H9 (cell line): ENCODE data around the gene NACC2. TPM values are rescaled to one million over a fixed set of nuclear protein-coding genes. Genes with fewer than 3 reads are reported as not detected.

Experiments used
- DNase-seq: peaks from one replicate; pipeline ENCODE4 v3.0.0-alpha.2; 2017
- H2AFZ ChIP-seq: one replicate; pipeline ENCODE4 v1.6.1; 2013; ENCODE audit warnings: mild to moderate bottlenecking, low read length, control low read depth, moderate library complexity
- H2AK5ac ChIP-seq: 2 replicates; pipeline ENCODE4 v1.6.1; 2013; ENCODE audit warnings: low read length, control low read depth, mixed read lengths; ENCODE audit not compliant: insufficient read length
- H2BK120ac ChIP-seq: one replicate; pipeline ENCODE4 v1.6.1; 2013; ENCODE audit warnings: low read depth, mild to moderate bottlenecking, low read length, control low read depth, inconsistent platforms; ENCODE audit not compliant: poor library complexity, severe bottlenecking
- H2BK12ac ChIP-seq: 2 replicates; pipeline ENCODE4 v1.6.1; 2013; ENCODE audit warnings: low read length, control low read depth, mixed read lengths, low read depth; ENCODE audit not compliant: insufficient read length
- H2BK15ac ChIP-seq: 2 replicates; pipeline ENCODE4 v1.6.1; 2013; ENCODE audit warnings: low read depth, low read length, control low read depth
- H2BK20ac ChIP-seq: one replicate; pipeline ENCODE4 v1.6.1; 2013; ENCODE audit warnings: low read depth, mild to moderate bottlenecking, low read length, control low read depth, inconsistent platforms; ENCODE audit not compliant: poor library complexity, severe bottlenecking
- H2BK5ac ChIP-seq: 2 replicates; pipeline ENCODE4 v1.6.1; 2013; ENCODE audit warnings: low read length, control low read depth, mixed read lengths; ENCODE audit not compliant: insufficient read length
- H3K14ac ChIP-seq: 2 replicates; pipeline ENCODE4 v1.6.1; 2013; ENCODE audit warnings: low read length, control low read depth; ENCODE audit not compliant: insufficient read depth
- H3K18ac ChIP-seq: 2 replicates; pipeline ENCODE4 v1.6.1; 2013; ENCODE audit warnings: low read depth, mild to moderate bottlenecking, mixed read lengths, low read length, control low read depth; ENCODE audit not compliant: insufficient read length
- H3K23ac ChIP-seq: 2 replicates; pipeline ENCODE4 v1.6.1; 2013; ENCODE audit warnings: low read length, control low read depth, mixed read lengths, low read depth; ENCODE audit not compliant: insufficient read length
- H3K23me2 ChIP-seq: 2 replicates; pipeline ENCODE4 v1.6.1; 2013; ENCODE audit warnings: low read depth, mild to moderate bottlenecking, mixed read lengths, low read length, control low read depth; ENCODE audit not compliant: insufficient read length, poor library complexity, severe bottlenecking
- H3K27ac ChIP-seq: 2 replicates; pipeline ENCODE4 v1.5.1; 2013; ENCODE audit warnings: low read length, control low read depth, mixed read lengths, low read depth; ENCODE audit not compliant: insufficient read length
- H3K27me3 ChIP-seq: 2 replicates; pipeline ENCODE4 v1.6.1; 2013; ENCODE audit warnings: low read length, control low read depth, inconsistent platforms; ENCODE audit not compliant: insufficient read depth
- H3K4ac ChIP-seq: 2 replicates; pipeline ENCODE4 v1.6.1; 2013; ENCODE audit warnings: low read depth, mild to moderate bottlenecking, control low read depth, inconsistent platforms, low read length, moderate library complexity
- H3K4me1 ChIP-seq: 2 replicates; pipeline ENCODE4 v1.6.1; 2013; ENCODE audit warnings: low read length, control low read depth, inconsistent platforms; ENCODE audit not compliant: insufficient read depth
- H3K4me2 ChIP-seq: 2 replicates; pipeline ENCODE4 v1.6.1; 2013; ENCODE audit warnings: low read length, control low read depth, mixed read lengths; ENCODE audit not compliant: insufficient read length, insufficient read depth
- H3K56ac ChIP-seq: 2 replicates; pipeline ENCODE4 v1.6.1; 2013; ENCODE audit warnings: low read depth, mild to moderate bottlenecking, mixed read lengths, low read length, control low read depth; ENCODE audit not compliant: insufficient read length
- H3K79me1 ChIP-seq: 2 replicates; pipeline ENCODE4 v1.6.1; 2013; ENCODE audit warnings: low read depth, mild to moderate bottlenecking, moderate library complexity, low read length, control low read depth, inconsistent platforms; ENCODE audit not compliant: insufficient read depth, poor library complexity, severe bottlenecking
- H3K79me2 ChIP-seq: 2 replicates; pipeline ENCODE4 v1.6.1; 2013; ENCODE audit warnings: low read length, control low read depth, inconsistent platforms; ENCODE audit not compliant: insufficient read depth
- H3K9ac ChIP-seq: 2 replicates; pipeline ENCODE4 v1.6.1; 2013; ENCODE audit warnings: low read length, control low read depth, mixed read lengths; ENCODE audit not compliant: insufficient read length; ENCODE audit errors: extremely low read depth
- H3K9me3 ChIP-seq: one replicate; pipeline ENCODE4 v1.6.1; 2013; ENCODE audit warnings: low read depth, low read length, inconsistent platforms; ENCODE audit not compliant: control insufficient read depth
- H3T11ph ChIP-seq: one replicate; pipeline ENCODE4 v1.6.1; 2013; ENCODE audit warnings: mild to moderate bottlenecking, low read length, control low read depth, inconsistent platforms
- H4K20me1 ChIP-seq: one replicate; pipeline ENCODE4 v1.6.1; 2013; ENCODE audit not compliant: control insufficient read depth, insufficient read length, insufficient read depth
- H4K5ac ChIP-seq: 2 replicates; pipeline ENCODE4 v1.6.1; 2013; ENCODE audit warnings: low read depth, mild to moderate bottlenecking, mixed read lengths, low read length, control low read depth; ENCODE audit not compliant: insufficient read length
- H4K8ac ChIP-seq: replicated peaks from 2 replicates; pipeline ENCODE4 v1.6.1; 2013; ENCODE audit warnings: low read length, control low read depth, mixed read lengths, low read depth; ENCODE audit not compliant: insufficient read length
- H4K91ac ChIP-seq: 2 replicates; pipeline ENCODE4 v1.6.1; 2013; ENCODE audit warnings: low read depth, mild to moderate bottlenecking, moderate library complexity, mixed read lengths, low read length, control low read depth; ENCODE audit not compliant: insufficient read length
- H3K27ac Mint-ChIP-seq, 3 experiments: 2 replicates in 2 of 3; 3 replicates in 1 of 3; pipeline ENCODE4 v1.8.0; 2020 to 2021; ENCODE audit warnings: mixed read lengths in 3 of 3, mild to moderate bottlenecking in 1 of 3, moderate library complexity in 1 of 3
- H3K27me3 Mint-ChIP-seq: 2 replicates; pipeline ENCODE4 v1.8.0; 2021; ENCODE audit warnings: low read depth, mild to moderate bottlenecking, moderate library complexity, mixed read lengths
- H3K36me3 Mint-ChIP-seq, 3 experiments: 2 replicates in 2 of 3; 3 replicates in 1 of 3; pipeline ENCODE4 v1.8.0; 2020 to 2021; ENCODE audit warnings: low read depth in 3 of 3, mixed read lengths in 3 of 3; ENCODE audit not compliant: insufficient read depth in 1 of 3
- H3K4me1 Mint-ChIP-seq, 2 experiments: 2 replicates each; pipeline ENCODE4 v1.8.0; 2020; ENCODE audit warnings: mixed read lengths in 2 of 2
- H3K4me3 Mint-ChIP-seq, 2 experiments: 2 replicates in 1 of 2; 3 replicates in 1 of 2; pipeline ENCODE4 v1.8.0; 2020 to 2021; ENCODE audit warnings: mild to moderate bottlenecking in 2 of 2, mixed read lengths in 2 of 2, moderate library complexity in 1 of 2
- H3K9me3 Mint-ChIP-seq, 2 experiments: 2 replicates in 1 of 2; 3 replicates in 1 of 2; pipeline ENCODE4 v1.8.0; 2020; ENCODE audit warnings: mild to moderate bottlenecking in 2 of 2, mixed read lengths in 2 of 2, moderate library complexity in 1 of 2
- CTCF ChIP-seq: fragments of 200-600 bp; sonication (generic); conservative IDR thresholded peaks from 3 replicates; pipeline ENCODE4 v1.8.0; 2021; ENCODE audit warnings: antibody characterized with exemption, mild to moderate bottlenecking
- whole genome bisulfite sequencing: extraction: QIAGEN DNeasy Blood & Tissue Kit; methylation state at CpG from one replicate; pipeline ENCODE4 v1.1.7; 2013; ENCODE audit warnings: missing lambda C conversion rate, low lambda C conversion rate, mixed read lengths; ENCODE audit not compliant: insufficient read length; ENCODE audit errors: extremely low coverage; 5-methylcytosine and 5-hydroxymethylcytosine counted together
- total RNA-seq: library from RNA; stranded (reverse); gene quantifications from 2 replicates; pipeline ENCODE4 v1.2.1, GENCODE V29; 2021

Gene NACC2
- total RNA-seq, 1 experiment from 2014 or later, result 11.5 TPM

DNA sequence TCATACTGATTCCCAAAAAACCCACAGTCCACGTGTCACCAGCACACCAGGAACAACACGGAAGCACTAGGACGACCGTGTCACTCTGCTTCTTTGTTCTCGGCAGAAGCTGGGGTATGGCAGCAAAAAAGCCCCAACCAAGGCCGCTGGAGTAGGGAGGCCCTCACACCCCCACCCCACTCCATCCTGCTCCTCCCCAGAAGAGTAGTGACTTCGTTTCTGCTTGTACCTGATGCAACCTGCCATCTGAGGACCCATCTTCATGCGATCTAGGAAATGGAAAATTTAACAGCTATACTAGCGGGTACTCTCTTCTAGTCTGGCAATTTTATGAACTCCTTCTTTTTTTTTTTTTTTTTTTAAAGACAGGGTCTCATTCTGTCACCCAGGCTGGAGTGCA is 137.7 kb downstream of the NACC2 start:
- Histone ChIP-seq H3K23ac (no peak overlapping the region), H3K4me1 (no peaks in the 10 kb centered on the region; the same call in 1 of the 2 replicates), H3K9me3 (no peaks in the 10 kb centered on the region), H2BK120ac (no peak overlapping the region), H3K79me2 (peaks cover 15% of the 10 kb centered on the region; the same call in 1 of the 2 replicates), H2AFZ (no peak overlapping the region), H2BK12ac (no peak overlapping the region), H4K20me1 (no peaks in the 10 kb centered on the region), H3K23me2 (peaks cover 5% of the 10 kb centered on the region), H3K56ac (no peak overlapping the region), H3K18ac (no peak overlapping the region), H3K4ac (no peak overlapping the region), H2BK15ac (no peak overlapping the region), H4K8ac (no peak overlapping the region), H2BK20ac (no peak overlapping the region), H3K4me2 (no peak overlapping the region), H3K9ac (no peak overlapping the region), H3K27me3 (no peaks in the 10 kb centered on the region), H3K27ac (no peak overlapping the region), H4K5ac (no peak overlapping the region), H3T11ph (no peak overlapping the region), H2BK5ac (no peak overlapping the region), H3K79me1 (peaks cover 2% of the 10 kb centered on the region), H2AK5ac (no peak overlapping the region), H4K91ac (no peak overlapping the region), H3K14ac (no peak overlapping the region)
- H3K27ac Mint-ChIP-seq, result peak overlapping the region in 1 of 3 experiments; percentile 55; a peak in 1 of 7 replicates
- H3K4me1 Mint-ChIP-seq, result peaks cover 17 to 19% of the 10 kb centered on the region in 2 experiments
- TF ChIP-seq CTCF, result no peak
- no CpG with 5 or more reads among the region's 9 CpGs for WGBS
- no peaks in the 10 kb centered on the region for H3K9me3 Mint-ChIP-seq
- H3K36me3 Mint-ChIP-seq, result peaks cover 8 to 27% (median 27%) of the 10 kb centered on the region in 3 experiments; a peak in 6 of 7 replicates
- DNase-seq, result no peak
- peaks cover 5% of the 10 kb centered on the region for H3K27me3 Mint-ChIP-seq
- H3K4me3 Mint-ChIP-seq, result no peak overlapping the region
